ENCODE data around the gene HYAL3.

HYAL3 gene, protein sequence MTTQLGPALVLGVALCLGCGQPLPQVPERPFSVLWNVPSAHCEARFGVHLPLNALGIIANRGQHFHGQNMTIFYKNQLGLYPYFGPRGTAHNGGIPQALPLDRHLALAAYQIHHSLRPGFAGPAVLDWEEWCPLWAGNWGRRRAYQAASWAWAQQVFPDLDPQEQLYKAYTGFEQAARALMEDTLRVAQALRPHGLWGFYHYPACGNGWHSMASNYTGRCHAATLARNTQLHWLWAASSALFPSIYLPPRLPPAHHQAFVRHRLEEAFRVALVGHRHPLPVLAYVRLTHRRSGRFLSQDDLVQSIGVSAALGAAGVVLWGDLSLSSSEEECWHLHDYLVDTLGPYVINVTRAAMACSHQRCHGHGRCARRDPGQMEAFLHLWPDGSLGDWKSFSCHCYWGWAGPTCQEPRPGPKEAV

GRCh38 chr3:50298836-50299637 lies at the start of gene HYAL3, which contains the start of gene NAA80:
Gene HYAL3 (minus strand): TSS chr3:50299405. CDS start chr3:50295602, 3,803 bp downstream.
Gene NAA80 (minus strand): TSS chr3:50299405. CDS start chr3:50297463, 1,942 bp downstream.
- no peak for FAIRE-seq
- TF ChIP-seq, protein P1, sequence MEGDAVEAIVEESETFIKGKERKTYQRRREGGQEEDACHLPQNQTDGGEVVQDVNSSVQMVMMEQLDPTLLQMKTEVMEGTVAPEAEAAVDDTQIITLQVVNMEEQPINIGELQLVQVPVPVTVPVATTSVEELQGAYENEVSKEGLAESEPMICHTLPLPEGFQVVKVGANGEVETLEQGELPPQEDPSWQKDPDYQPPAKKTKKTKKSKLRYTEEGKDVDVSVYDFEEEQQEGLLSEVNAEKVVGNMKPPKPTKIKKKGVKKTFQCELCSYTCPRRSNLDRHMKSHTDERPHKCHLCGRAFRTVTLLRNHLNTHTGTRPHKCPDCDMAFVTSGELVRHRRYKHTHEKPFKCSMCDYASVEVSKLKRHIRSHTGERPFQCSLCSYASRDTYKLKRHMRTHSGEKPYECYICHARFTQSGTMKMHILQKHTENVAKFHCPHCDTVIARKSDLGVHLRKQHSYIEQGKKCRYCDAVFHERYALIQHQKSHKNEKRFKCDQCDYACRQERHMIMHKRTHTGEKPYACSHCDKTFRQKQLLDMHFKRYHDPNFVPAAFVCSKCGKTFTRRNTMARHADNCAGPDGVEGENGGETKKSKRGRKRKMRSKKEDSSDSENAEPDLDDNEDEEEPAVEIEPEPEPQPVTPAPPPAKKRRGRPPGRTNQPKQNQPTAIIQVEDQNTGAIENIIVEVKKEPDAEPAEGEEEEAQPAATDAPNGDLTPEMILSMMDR (IDR thresholded peaks at IDR 0.05; ENCODE audit: insufficient read depth, missing control alignments) = no peak
- DNase-seq (ENCODE audit: insufficient read length, low spot score) = peak; percentile 98

DNA sequence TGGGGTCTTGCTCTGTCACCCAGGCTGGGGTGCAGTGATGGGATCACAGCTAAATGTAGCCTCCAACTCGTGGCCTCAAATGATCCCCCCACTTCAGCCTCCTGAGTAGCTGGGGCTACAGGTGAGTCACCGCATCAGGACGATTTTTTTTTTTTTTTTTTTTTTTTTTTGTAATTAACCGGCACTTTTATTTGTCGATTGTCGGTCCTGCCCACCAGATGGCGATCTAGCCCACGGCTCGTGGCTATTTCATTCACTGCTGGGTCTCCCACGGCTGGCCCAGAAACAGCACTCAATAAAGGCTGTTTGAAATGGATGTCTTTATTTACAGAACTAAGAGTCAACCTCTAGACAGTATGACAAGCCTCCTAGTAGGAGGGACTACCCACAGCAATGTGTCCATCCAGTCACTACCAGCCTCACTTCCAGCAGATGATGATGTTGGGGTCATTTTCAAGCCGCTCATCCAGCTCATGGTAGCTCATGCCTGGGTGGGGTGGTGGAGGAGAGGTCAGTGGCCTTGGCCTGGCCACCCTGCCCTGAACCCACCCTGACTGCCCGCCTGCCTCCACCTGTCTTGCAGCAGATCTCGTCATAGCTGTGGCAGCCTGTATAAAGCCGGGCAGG lies 48.1 kb upstream of the HYAL3 start:
- FAIRE-seq = no peak
- DNase-seq (ENCODE audit: insufficient read length, low spot score) = peak; percentile 66
- TF ChIP-seq, protein P1 (IDR thresholded peaks at IDR 0.05; ENCODE audit: insufficient read depth, missing control alignments) = peak; percentile 59

DNA sequence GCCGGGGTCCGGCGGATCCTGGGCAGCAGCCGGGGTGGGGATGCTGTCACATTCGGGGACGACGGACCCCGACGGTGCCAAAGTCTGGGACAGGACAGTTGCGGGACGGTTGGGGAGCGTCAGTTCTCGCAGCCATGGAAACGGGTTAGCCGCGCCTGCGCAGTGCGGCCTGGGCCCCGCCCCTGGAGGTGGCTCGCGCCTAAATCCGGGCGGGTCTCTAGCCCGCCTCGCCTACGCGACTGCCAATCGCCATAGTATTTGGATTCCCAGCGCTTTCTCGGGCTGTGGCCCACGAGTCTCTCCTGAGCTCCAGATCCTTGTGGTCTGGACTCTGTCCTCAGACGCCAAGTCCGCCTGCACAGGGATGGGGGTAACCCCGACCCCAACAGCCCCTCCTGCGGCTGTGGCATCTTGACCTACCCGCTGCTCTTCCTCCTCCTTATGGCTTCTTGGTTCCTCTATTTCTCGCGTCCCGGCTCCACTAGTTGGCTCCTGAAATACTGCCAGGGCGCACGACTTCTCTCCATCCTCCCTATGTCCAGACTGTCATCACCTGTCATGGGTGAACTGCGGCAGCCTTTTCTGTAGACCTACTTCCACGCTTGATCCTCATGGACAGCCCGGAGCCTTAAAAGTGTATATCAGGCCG lies 46.5 kb upstream of the HYAL3 start, which contains the start of gene ZMYND10:
ZMYND10 (minus strand) TSS at position 147 of the 649 bp plus-strand sequence. CDS start 153 bp downstream, outside the sequence.
- DNase-seq (ENCODE audit: insufficient read length, low spot score) (peak; percentile 81), FAIRE-seq (no peak)
- TF ChIP-seq, protein P1 (IDR thresholded peaks at IDR 0.05; ENCODE audit: insufficient read depth, missing control alignments) = no peak

- no peak for DNase-seq (ENCODE audit: insufficient read length, low spot score)
- TF ChIP-seq, protein P1 (IDR thresholded peaks at IDR 0.05; ENCODE audit: insufficient read depth, missing control alignments) = no peak
- FAIRE-seq = no peak
These were observed 45.8 kb upstream of the HYAL3 start for GRCh38 chr3:50345008-50345407.

DNA sequence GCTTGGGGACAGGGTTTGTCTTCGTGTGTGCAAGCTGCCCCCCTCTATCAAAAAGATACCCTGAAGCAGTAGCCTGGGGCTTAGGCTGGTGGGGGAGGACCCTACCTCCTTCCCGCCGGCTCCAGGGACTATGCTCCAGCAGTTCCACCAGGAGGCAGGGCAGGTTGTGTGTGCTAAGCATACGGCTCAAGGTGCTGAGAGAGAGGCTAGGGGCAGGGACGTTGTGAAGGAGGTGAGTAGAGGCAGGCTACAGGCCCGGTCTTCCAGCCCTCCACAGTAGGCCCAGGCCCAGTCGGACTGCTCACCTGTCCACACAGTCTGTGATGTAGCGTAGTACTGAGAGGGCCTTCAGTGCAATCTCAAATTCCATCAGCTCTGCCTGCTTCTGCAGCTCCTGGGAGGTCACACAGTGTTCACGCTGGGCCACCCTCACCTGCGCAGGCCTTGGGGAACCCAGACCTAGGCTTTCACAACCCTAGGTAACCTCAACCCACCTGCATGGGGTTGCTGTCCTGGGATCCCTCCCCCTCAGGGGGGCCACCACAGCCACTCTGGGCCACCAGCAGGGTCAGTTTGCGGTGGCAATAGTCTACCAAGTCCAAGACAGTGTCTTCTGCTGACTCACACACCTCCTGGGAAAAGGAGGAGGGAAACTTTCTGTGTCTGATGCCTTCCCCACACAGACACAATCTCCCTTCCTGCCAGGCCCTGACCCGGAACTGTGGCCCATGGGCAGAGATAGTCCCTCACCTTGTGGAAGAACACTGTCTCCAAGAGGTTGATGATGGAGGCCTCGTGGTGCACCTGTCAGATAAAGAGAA lies 43.8 kb upstream of the HYAL3 start:
- DNase-seq (ENCODE audit: insufficient read length, low spot score) = no peak
- FAIRE-seq = no peak
- TF ChIP-seq, protein P1 (IDR thresholded peaks at IDR 0.05; ENCODE audit: insufficient read depth, missing control alignments) = no peak
